C4-2B (cell line): ENCODE data around the gene SASH1.

ENCODE experiments used
- ZFX ChIP-seq: fragments of 450-650 bp; IDR thresholded peaks from 2 replicates; pipeline ENCODE4 v1.6.1; 2017
- TF ChIP-seq, protein P1 (sequence below): fragments of 450-650 bp; conservative IDR thresholded peaks from 2 replicates; pipeline ENCODE4 v1.5.1; 2017; ENCODE audit warnings: mild to moderate bottlenecking

GRCh38 chr6:148430897-148431296 is 88.3 kb downstream of the SASH1 start:
- TF ChIP-seq, protein P1, sequence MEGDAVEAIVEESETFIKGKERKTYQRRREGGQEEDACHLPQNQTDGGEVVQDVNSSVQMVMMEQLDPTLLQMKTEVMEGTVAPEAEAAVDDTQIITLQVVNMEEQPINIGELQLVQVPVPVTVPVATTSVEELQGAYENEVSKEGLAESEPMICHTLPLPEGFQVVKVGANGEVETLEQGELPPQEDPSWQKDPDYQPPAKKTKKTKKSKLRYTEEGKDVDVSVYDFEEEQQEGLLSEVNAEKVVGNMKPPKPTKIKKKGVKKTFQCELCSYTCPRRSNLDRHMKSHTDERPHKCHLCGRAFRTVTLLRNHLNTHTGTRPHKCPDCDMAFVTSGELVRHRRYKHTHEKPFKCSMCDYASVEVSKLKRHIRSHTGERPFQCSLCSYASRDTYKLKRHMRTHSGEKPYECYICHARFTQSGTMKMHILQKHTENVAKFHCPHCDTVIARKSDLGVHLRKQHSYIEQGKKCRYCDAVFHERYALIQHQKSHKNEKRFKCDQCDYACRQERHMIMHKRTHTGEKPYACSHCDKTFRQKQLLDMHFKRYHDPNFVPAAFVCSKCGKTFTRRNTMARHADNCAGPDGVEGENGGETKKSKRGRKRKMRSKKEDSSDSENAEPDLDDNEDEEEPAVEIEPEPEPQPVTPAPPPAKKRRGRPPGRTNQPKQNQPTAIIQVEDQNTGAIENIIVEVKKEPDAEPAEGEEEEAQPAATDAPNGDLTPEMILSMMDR: no peak
- TF ChIP-seq ZFX: no peak
